Hypothalamus (tissue), 51 donors: Measurements from ENCODE around the gene SMAD1.

ENCODE experiments used
- DNase-seq, 51 donors: peaks; one replicate each; lab custom pipeline; 2025; lab: John Stamatoyannopoulos, UW

The SMAD1 gene

DNA sequence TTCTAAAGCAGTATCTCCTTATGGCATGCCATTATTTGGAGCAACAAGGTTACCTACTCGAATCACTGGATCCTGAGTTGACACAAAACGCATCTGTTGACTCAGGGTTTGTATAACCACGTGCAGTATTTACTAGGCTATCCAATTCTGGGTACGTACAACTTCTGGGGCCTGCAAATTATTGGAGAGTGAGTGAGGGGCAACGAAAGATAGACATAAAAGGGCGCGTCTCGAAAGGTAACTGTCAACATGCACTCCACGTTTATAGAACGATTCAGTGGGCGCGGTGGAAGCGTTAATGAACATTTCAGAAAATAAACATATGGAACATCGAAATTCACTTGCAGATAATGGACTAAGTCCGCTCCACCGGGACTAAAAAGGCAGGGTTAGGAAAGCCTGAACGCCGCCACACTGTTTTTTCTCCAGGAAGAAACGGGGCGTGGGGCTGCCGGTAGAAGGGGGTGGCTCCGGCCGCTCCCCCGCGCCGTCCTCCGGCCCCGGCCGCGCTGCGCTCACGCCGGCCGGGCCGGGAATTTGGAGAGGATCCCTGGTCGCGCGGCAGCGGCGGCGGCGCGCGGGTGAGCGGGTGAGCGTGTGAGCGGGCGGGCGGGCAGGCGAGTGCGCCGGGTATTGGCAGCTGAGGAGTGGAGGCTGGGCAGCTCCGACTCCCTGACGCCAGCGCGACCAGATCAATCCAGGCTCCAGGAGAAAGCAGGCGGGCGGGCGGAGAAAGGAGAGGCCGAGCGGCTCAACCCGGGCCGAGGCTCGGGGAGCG lies at the start of gene SMAD1:
SMAD1 (plus strand) TSS at position 690 of the 778 bp plus-strand sequence. CDS start 32,761 bp downstream, outside the sequence.
- peak; percentile 22 to 90 (median 77) for DNase-seq

DNA sequence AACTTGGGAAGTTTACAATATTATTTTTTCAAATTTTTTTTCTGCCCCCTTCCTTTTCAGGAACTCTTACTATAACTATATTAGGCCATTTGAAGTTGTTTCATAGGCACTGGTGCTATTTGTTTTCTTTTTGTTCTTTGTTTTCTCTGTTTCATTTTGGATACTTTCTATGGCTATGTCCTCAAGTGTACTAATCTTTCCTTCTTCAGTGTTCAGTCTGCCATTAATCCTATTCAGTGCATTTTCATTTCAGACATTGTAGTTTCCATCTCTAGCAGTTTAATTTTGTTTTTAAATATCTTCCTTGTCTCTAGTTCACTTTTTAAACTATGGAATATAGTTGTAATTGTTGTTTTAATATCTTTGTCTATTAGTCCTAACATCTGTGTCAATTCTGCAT lies 48.0 kb upstream of the SMAD1 start:
- DNase-seq = no peak

- no peak for DNase-seq
Observed at GRCh38 chr4:145435646-145436045, 46.0 kb upstream of the SMAD1 start.

- no peak for DNase-seq
Observed at GRCh38 chr4:145436114-145436513, 45.5 kb upstream of the SMAD1 start.

GRCh38 chr4:145436796-145437195 lies 44.9 kb upstream of the SMAD1 start:
- peak in 1 of 51 donors; percentile 1 for DNase-seq

DNA sequence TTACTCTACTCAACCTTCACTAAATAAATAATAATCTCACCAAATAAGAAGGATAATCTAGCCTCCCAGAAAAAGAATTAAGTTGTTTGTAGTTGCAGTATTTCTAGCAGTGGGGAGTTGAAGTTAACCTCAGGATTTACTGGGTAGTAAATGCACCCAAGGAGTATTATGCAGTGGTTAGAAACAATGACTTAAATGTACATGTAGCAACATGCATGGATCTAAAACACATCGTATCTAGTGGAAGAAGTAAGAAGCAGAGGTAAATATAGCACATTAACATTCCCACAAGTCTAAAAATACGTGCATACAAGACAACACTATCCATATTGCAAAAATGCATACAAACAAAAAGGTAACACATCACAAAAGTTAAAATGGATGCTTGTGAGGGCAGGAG lies 44.2 kb upstream of the SMAD1 start:
- DNase-seq = no peak

GRCh38 chr4:145438298-145438697 lies 43.4 kb upstream of the SMAD1 start:
- DNase-seq = no peak

GRCh38 chr4:145440292-145441007 lies 41.2 kb upstream of the SMAD1 start:
- DNase-seq = no peak

DNA sequence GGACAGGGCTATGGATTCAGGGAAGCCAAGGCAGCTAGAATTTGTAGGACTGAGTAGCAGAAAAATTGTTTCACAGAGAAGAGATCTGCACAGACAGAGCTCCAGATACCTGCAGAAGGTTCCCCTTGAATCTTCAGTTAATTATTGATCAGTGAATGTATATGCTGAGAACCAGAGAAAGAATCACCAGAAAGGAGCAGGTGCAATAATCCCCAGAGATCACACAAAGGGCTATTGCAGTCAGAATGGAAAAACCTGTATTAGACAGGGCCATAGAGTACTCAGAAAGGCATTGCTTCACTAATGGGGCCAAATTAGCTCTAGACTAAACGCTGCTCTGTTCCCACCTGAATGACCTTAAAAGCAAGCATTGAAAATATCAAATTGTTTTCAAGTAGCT lies 35.5 kb upstream of the SMAD1 start:
- no peak for DNase-seq

GRCh38 chr4:145451895-145452294 lies 29.8 kb upstream of the SMAD1 start:
- no peak for DNase-seq

GRCh38 chr4:145452447-145453162 lies 29.0 kb upstream of the SMAD1 start:
- DNase-seq = no peak

DNA sequence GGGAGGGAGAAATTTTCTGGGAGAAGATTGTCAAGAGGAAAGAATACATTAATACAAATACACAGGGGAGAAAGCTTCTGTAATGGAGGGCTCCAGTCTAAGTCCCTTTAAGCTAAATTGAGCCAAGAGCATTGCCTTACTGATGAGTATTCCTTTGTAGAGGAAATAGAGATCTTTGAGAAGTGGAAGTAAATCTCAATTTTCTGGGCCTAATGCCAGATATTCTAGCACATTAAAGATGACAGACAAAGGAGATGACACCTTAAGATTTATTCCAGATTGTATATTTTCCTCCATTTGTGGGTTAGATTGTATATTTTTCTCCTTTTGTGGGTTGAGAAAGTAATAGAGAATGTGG lies 28.5 kb upstream of the SMAD1 start:
- DNase-seq = no peak

- no peak for DNase-seq
Observed at GRCh38 chr4:145473203-145473602, 8.4 kb upstream of the SMAD1 start.

- no peak for DNase-seq
Observed at GRCh38 chr4:145480257-145480656, 1.4 kb upstream of the SMAD1 start.

DNA sequence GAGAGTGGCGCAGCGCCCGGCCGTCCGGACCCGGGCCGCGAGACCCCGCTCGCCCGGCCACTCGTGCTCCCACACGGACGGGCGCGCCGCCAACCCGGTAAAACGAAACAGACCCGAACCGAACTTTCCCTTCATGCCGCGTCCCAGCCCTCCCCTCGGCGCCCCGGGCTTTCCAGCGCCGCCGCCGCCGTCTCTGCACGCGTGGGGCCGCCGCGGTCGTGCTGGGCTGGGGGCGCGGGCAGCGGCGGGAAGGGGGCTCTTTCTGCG lies 222 bp downstream of the SMAD1 start:
- peak in 2 of 51 donors; percentile 70 to 76 for DNase-seq

DNA sequence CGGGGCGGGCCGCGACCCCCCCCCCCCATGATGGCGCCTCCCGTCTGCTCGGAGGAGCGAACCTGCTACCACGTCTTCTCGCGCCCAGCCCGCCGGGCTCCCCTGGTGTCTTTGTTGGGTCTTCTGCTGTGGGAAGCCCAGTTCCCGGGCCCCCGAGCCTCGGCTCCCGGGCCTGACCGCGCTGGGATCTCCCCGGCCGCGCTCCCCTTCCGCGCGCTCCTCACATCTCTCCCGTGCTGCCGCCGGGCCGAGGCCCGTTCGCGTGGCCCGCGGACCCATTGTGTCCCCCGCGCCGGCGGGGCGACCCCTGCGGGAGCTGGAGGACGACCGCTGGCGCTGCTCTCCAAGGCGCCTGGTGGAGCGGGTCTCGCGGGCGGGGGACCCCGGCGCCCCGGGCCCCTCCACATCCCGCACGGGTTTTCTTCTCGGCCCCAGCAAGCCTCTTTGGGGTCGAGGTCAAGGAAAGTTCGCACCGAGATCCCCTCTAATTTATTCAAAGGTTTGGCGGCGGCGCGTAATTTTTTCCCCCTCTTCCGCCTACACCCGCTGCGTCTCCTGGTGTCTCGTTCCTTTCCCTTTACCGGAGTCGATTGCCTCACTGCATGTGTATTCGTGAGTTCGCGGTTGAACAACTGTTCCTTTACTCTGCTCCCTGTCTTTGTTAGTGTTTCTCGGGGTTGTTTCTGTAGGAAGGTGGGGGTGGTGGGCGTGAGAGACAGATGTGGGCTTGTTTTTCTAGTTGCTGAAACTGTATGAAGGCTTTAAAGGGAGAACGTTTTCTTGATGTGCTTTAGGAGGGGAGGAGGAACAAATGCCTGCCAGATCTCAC lies 770 bp downstream of the SMAD1 start:
- peak in 39 of 51 donors; percentile 6 to 76 (median 42) for DNase-seq

- peak in 1 of 51 donors; percentile 35 for DNase-seq
Observed at GRCh38 chr4:145483514-145483913, 1.9 kb downstream of the SMAD1 start.

DNA sequence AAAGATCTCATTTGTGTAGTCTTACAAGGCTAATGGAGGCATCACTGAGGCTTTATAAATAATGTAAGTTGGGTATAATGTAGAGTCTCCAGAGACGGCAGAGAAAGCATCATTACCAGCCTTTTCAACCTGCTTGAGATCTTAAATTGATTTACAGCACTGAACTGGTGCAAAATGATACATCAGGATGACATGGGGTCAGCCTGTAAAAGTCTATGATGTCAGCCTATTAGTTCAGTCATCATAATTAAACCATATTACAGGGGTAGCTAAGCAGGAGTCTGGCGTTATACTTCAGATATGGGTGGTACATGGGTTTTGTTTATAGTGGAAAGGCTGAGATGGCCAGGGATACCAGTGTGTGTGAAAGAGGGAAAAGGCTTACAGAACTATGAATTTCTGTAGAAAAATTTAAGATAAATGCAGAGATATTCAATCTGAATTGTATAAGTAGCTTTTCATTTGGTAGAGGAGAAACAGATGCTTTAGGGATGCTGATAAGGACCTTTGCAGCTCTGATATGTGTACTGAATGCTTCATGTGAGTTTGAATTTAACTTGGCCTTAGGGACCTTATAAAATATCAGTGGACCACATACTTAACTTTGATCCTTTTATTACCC lies 2.7 kb downstream of the SMAD1 start:
- peak in 1 of 51 donors; percentile 11 for DNase-seq

DNA sequence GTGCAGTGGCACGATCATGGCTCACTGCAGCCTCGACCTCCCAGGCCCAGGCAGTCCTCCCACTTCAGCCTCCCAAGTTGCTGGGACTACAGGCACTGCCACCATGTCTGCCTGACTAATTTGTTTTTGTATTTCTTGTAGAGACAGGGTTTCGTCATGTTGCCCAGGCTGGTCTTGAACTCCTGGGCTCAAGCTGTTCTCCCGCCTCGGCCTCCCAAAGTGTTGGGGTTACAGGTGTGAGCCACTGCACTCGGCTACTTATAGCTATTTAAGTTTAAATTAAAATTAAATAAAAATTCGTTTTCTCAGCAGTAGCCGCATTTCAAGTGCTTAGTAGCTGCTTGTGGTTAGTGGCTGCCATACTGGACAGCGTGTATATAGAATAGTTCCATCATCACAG lies 3.5 kb downstream of the SMAD1 start:
- DNase-seq = no peak

DNA sequence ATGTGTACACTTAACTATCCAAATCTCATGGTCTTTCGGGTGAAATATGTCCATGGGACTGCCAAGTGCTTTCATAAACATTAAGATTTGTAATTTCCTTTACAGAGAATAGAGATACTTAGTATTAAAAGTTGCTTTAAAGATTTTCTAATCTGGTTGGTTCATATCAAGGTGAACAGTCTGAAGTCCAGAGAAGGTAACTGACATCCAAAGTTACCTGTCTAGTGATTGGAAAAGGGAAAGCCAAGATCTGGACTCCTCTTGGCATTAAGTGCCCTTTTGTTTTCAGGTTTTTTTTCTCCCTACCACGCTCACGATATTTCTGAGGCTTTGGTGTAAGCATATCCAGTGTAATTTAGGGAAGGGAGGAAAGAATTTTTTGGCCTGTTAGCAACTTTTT lies 5.0 kb downstream of the SMAD1 start:
- DNase-seq = no peak
